HCT116 (cell line): ENCODE data around the gene SH3PXD2A. TPM values are rescaled to one million over a fixed set of nuclear protein-coding genes. Genes with fewer than 3 reads are reported as not detected.

ENCODE experiments used
- ATAC-seq: fragments of 200-7000 bp; cut with Tn5 transposase; 2 replicates; pipeline ENCODE4 v1.9.1; 2020; ENCODE audit warnings: mild to moderate bottlenecking, moderate library complexity
- BruUV-seq: library from RNA; stranded (reverse); fragments of 400-500 nt; replicated peaks from 2 replicates; lab custom pipeline; 2021; lab: Mats Ljungman, UMichigan
- CTCF ChIA-PET: fragments of 300-600 bp; sonication (Branson Sonifier 250); formaldehyde crosslinking; loops from one replicate; lab custom pipeline; 2021; ENCODE audit warnings: antibody characterized with exemption; lab: Charles Lee
- POLR2A ChIA-PET: fragments of 300-600, 350-600 bp; sonication (Branson Sonifier 250); formaldehyde crosslinking; loops from one replicate; lab custom pipeline; 2021; ENCODE audit warnings: antibody characterized with exemption; lab: Charles Lee
- RAD21 ChIA-PET, 2 experiments: fragments of 300-600 bp; sonication (Branson Sonifier 250); formaldehyde crosslinking; loops; one replicate each; lab custom pipeline; 2023; ENCODE audit warnings: low total read pairs in 2 of 2; ENCODE audit not compliant: uncharacterized antibody in 2 of 2, unreplicated experiment in 2 of 2, low non-redundant PET in 1 of 2; lab: Charles Lee
- DNase-seq: peaks from one replicate; pipeline ENCODE4 v3.0.0-alpha.2; 2010; ENCODE audit warnings: low read depth, low spot score
- H2AFZ ChIP-seq: fragments of 200-600 bp; shearing (Covaris generic), sonication (generic); 2 replicates; pipeline ENCODE4 v1.6.1; 2017; ENCODE audit warnings: low read depth, mixed run types, mixed read lengths, antibody characterized with exemption, low read length; ENCODE audit not compliant: poor library complexity, severe bottlenecking
- H3K27ac ChIP-seq: 2 replicates; pipeline ENCODE4 v1.5.1; 2012; ENCODE audit warnings: low read depth, low read length
- H3K27me3 ChIP-seq: fragments of 200-600 bp; sonication (generic); 2 replicates; pipeline ENCODE4 v1.6.1; 2016; ENCODE audit warnings: mixed run types, low read length, mixed read lengths; ENCODE audit not compliant: insufficient read depth
- H3K36me3 ChIP-seq, 2 experiments: fragments of 200-500 bp in 1 of 2; fragments of 200-600 bp in 1 of 2; sonication (Bioruptor generic) in 1 of 2; sonication (generic) in 1 of 2; 2 replicates each; pipeline versions ENCODE4 v1.5.1 to v1.6.1; 2014 to 2016; ENCODE audit warnings: low read length in 2 of 2, inconsistent platforms in 1 of 2, mixed read lengths in 1 of 2, mixed run types in 1 of 2; ENCODE audit not compliant: insufficient read depth in 2 of 2, control insufficient read depth in 1 of 2
- H3K4me1 ChIP-seq, 2 experiments: fragments of 200-600 bp in 1 of 2; sonication (generic) in 1 of 2; 2 replicates each; pipeline versions ENCODE4 v1.5.1 to v1.6.1; 2012 to 2017; ENCODE audit warnings: low read length in 2 of 2, inconsistent platforms in 1 of 2, mild to moderate bottlenecking in 1 of 2, mixed read lengths in 1 of 2, mixed run types in 1 of 2, moderate library complexity in 1 of 2; ENCODE audit not compliant: insufficient read depth in 2 of 2, control insufficient read depth in 1 of 2
- H3K4me2 ChIP-seq: fragments of 200-600 bp; sonication (generic); 2 replicates; pipeline ENCODE4 v1.6.1; 2017; ENCODE audit warnings: mixed run types, low read length, mixed read lengths
- H3K4me3 ChIP-seq, 2 experiments: fragments of 200-600 bp in 1 of 2; sonication (generic) in 1 of 2; replicated peaks in 1 of 2; 2 replicates each; pipeline ENCODE4 v1.5.1; 2011 to 2016; ENCODE audit warnings: low read length in 2 of 2, control low read depth in 1 of 2, low read depth in 1 of 2, mild to moderate bottlenecking in 1 of 2, mixed read lengths in 1 of 2, mixed run types in 1 of 2
- H3K79me2 ChIP-seq: fragments of 200-600 bp; sonication (generic); 2 replicates; pipeline ENCODE4 v1.6.1; 2017; ENCODE audit warnings: mild to moderate bottlenecking, mixed run types, low read length, moderate library complexity, mixed read lengths; ENCODE audit not compliant: insufficient read depth
- H3K9ac ChIP-seq: fragments of 200-600 bp; sonication (generic); 2 replicates; pipeline ENCODE4 v1.6.1; 2016; ENCODE audit warnings: low read length, mixed read lengths
- H3K9me2 ChIP-seq: fragments of 200-600 bp; sonication (generic), shearing (Covaris generic); 2 replicates; pipeline ENCODE4 v1.6.1; 2017; ENCODE audit warnings: mixed run types, mild to moderate bottlenecking, moderate library complexity; ENCODE audit not compliant: insufficient read depth
- H3K9me3 ChIP-seq, 2 experiments: fragments of 200-500 bp in 1 of 2; fragments of 200-600 bp in 1 of 2; sonication (Bioruptor generic) in 1 of 2; sonication (generic) in 1 of 2; 2 replicates each; pipeline ENCODE4 v1.6.1; 2014 to 2017; ENCODE audit warnings: low read length in 2 of 2, mixed read lengths in 2 of 2, inconsistent platforms in 1 of 2, low read depth in 1 of 2, mild to moderate bottlenecking in 1 of 2, mixed run types in 1 of 2, moderate library complexity in 1 of 2; ENCODE audit not compliant: control insufficient read depth in 1 of 2, insufficient read depth in 1 of 2
- H4K20me1 ChIP-seq: fragments of 200-600 bp; sonication (generic), shearing (Covaris generic); 2 replicates; pipeline ENCODE4 v1.6.1; 2017; ENCODE audit warnings: mixed run types, mild to moderate bottlenecking, moderate library complexity; ENCODE audit not compliant: insufficient read depth
- ATF3 ChIP-seq: IDR thresholded peaks from 2 replicates; pipeline ENCODE4 v1.6.1; 2012
- CEBPB ChIP-seq: IDR thresholded peaks from 2 replicates; pipeline ENCODE4 v1.6.1; 2012; ENCODE audit warnings: low read depth
- EGR1 ChIP-seq: IDR thresholded peaks from 2 replicates; pipeline ENCODE4 v1.6.1; 2012; ENCODE audit warnings: low read depth
- EZH2 ChIP-seq: fragments of 200-600 bp; sonication (generic); IDR thresholded peaks from 2 replicates; pipeline ENCODE4 v1.6.1; 2017; ENCODE audit warnings: antibody characterized with exemption, mixed run types
- EZH2phosphoT487 ChIP-seq: fragments of 200-600 bp; IDR thresholded peaks from 2 replicates; pipeline ENCODE4 v1.6.1; 2018; ENCODE audit warnings: antibody characterized with exemption, borderline replicate concordance
- FOSL1 ChIP-seq: IDR thresholded peaks from 2 replicates; pipeline ENCODE4 v1.6.1; 2012; ENCODE audit warnings: low read depth
- JUND ChIP-seq: IDR thresholded peaks from 2 replicates; pipeline ENCODE4 v1.6.1; 2012
- MAX ChIP-seq: IDR thresholded peaks from 2 replicates; pipeline ENCODE4 v1.6.1; 2012
- POLR2AphosphoS5 ChIP-seq: IDR thresholded peaks from 2 replicates; pipeline ENCODE4 v1.6.1; 2011; ENCODE audit warnings: mild to moderate bottlenecking, low read depth, low read length, moderate library complexity
- RAD21 ChIP-seq: IDR thresholded peaks from 2 replicates; pipeline ENCODE4 v1.6.1; 2012; ENCODE audit warnings: low read depth, mild to moderate bottlenecking
- REST ChIP-seq: IDR thresholded peaks from 2 replicates; pipeline ENCODE4 v1.6.1; 2012; ENCODE audit warnings: low read depth
- SP1 ChIP-seq: IDR thresholded peaks from 2 replicates; pipeline ENCODE4 v1.6.1; 2012; ENCODE audit warnings: low read depth
- SRF ChIP-seq: IDR thresholded peaks from 2 replicates; pipeline ENCODE4 v1.6.1; 2012; ENCODE audit warnings: low read depth
- TCF7L2 ChIP-seq: IDR thresholded peaks from 2 replicates; pipeline ENCODE4 v1.7.0; 2011; ENCODE audit warnings: borderline replicate concordance, inconsistent platforms; ENCODE audit not compliant: insufficient read depth, insufficient read length; ENCODE audit errors: extremely low read depth
- YY1 ChIP-seq: IDR thresholded peaks from 2 replicates; pipeline ENCODE4 v1.6.1; 2011; ENCODE audit warnings: low read length, low read depth, moderate library complexity, mild to moderate bottlenecking; ENCODE audit not compliant: insufficient replicate concordance; ENCODE audit errors: extremely low read depth
- ZBTB33 ChIP-seq: IDR thresholded peaks from 2 replicates; pipeline ENCODE4 v1.6.1; 2011; ENCODE audit warnings: mild to moderate bottlenecking, low read length, moderate library complexity; ENCODE audit not compliant: insufficient replicate concordance; ENCODE audit errors: extremely low read depth
- ZFX ChIP-seq: fragments of 450-650 bp; IDR thresholded peaks from 2 replicates; pipeline ENCODE4 v1.6.1; 2017
- intact Hi-C: fragments of 100-400 bp; cut with micrococcal nuclease; formaldehyde crosslinking; loops from 2 replicates; pipeline ENCODE4 v1.10.0; 2022
- total RNA-seq: library from RNA; stranded (reverse); gene quantifications from one replicate; pipeline ENCODE4 v1.2.1, GENCODE V29; 2021; ENCODE audit not compliant: unreplicated experiment

SH3PXD2A gene
- total RNA-seq, 1 experiment from 2014 or later: 8.7 TPM

DNA sequence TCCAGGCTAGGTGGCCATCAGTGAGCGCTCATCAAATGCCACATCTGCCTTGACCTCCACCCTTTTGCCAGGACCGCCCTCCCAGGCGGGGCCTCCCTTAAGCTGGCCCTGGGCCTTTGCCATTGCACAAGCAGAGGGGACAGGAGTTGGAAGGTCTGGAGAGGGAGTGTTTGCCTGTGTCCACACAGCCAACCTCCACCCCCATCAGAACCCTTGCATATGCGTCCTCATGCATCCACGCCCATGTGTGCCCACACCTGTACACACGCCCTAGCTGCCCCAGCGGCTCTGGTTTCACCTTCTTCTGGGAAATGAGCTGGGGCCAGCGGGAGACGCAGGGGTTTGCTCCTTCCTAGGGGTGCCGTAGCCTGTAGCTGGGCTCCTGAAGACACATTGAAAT lies 297.9 kb downstream of the SH3PXD2A start:
- no peaks in the 10 kb centered on the region for H3K9me2 ChIP-seq
- DNase-seq: no peak
- no peak overlapping the region for H3K9ac ChIP-seq
- POLR2A ChIA-PET: no interaction called here
- no peaks in the 10 kb centered on the region for H3K9me3 ChIP-seq
- no peak overlapping the region for H3K4me2 ChIP-seq
- no peaks in the 10 kb centered on the region for H3K79me2 ChIP-seq
- ATAC-seq: no peak
- peaks cover 0 to 10% of the 10 kb centered on the region in 2 experiments; a peak in 1 of 4 replicates for H3K4me1 ChIP-seq
- no peak overlapping the region for H2AFZ ChIP-seq
- CTCF ChIA-PET: interaction anchor here (1.7 kb wide), 1 partner anchor 14 kb away, joined by 4 read pairs; no protein-coding TSS in a partner anchor
- no peak overlapping the region for H3K27ac ChIP-seq
- RAD21 ChIA-PET: no interaction called here
- H3K27me3 ChIP-seq: peaks cover 5% of the 10 kb centered on the region; the same call in 1 of the 2 replicates
- no TSS peak for BruUV-seq
- no peak overlapping the region for H3K4me3 ChIP-seq
- TF ChIP-seq FOSL1 (no peak), ATF3 (no peak), POLR2AphosphoS5 (no peak), SP1 (no peak), CEBPB (no peak), EZH2 (no peak), JUND (no peak), EGR1 (no peak), TCF7L2 (no peak), YY1 (no peak), MAX (no peak), ZBTB33 (no peak), ZFX (no peak), REST (no peak), RAD21 (no peak), EZH2phosphoT487 (no peak), SRF (no peak)
- no peaks in the 10 kb centered on the region for H3K36me3 ChIP-seq
- H4K20me1 ChIP-seq: no peaks in the 10 kb centered on the region
- intact Hi-C loops: no loop called here
